IMR-90 (cell line): ENCODE data around the gene XPR1. TPM values are rescaled to one million over a fixed set of nuclear protein-coding genes. Genes with fewer than 3 reads are reported as not detected.

Source experiments
- ATAC-seq: fragments of 200-7000 bp; cut with Tn5 transposase; 2 replicates; pipeline ENCODE4 v1.9.1; 2020; ENCODE audit warnings: low read depth, mild to moderate bottlenecking, moderate library complexity
- BruUV-seq: library from RNA; stranded (reverse); fragments of 400-500 nt; replicated peaks from 2 replicates; lab custom pipeline; 2021; lab: Mats Ljungman, UMichigan
- CTCF ChIA-PET: fragments of 300-600 bp; formaldehyde crosslinking; extraction: SDS; loops from one replicate; lab custom pipeline; 2021; ENCODE audit warnings: antibody characterized with exemption; lab: Yijun Ruan, JAX
- POLR2A ChIA-PET: fragments of 300-600 bp; sonication (Branson Sonifier 250); formaldehyde crosslinking; loops from one replicate; lab custom pipeline; 2022; ENCODE audit warnings: antibody characterized with exemption; ENCODE audit not compliant: unreplicated experiment; lab: Charles Lee
- DNase-seq: peaks from one replicate; pipeline ENCODE4 v3.0.0; 2013
- H2AFZ ChIP-seq: replicated peaks from 2 replicates; pipeline ENCODE3; 2013; ENCODE audit warnings: low read length, mild to moderate bottlenecking; ENCODE audit not compliant: poor library complexity
- H2AK5ac ChIP-seq: 2 replicates; pipeline ENCODE4 v1.6.1; 2013; ENCODE audit warnings: low read depth, low read length, inconsistent platforms
- H2AK9ac ChIP-seq: replicated peaks from 2 replicates; pipeline ENCODE3; 2013; ENCODE audit warnings: mild to moderate bottlenecking, low read depth, low read length, moderate library complexity; ENCODE audit not compliant: poor library complexity
- H2BK120ac ChIP-seq: 2 replicates; pipeline ENCODE4 v1.6.1; 2013; ENCODE audit warnings: low read depth, low read length, inconsistent platforms
- H2BK15ac ChIP-seq: 3 replicates; pipeline ENCODE4 v1.6.1; 2013; ENCODE audit warnings: low read depth, low read length, inconsistent platforms
- H2BK20ac ChIP-seq: 2 replicates; pipeline ENCODE4 v1.6.1; 2013; ENCODE audit warnings: low read depth, mild to moderate bottlenecking, inconsistent platforms, low read length, moderate library complexity
- H2BK5ac ChIP-seq: 2 replicates; pipeline ENCODE4 v1.6.1; 2013; ENCODE audit warnings: mild to moderate bottlenecking, low read depth, low read length, inconsistent platforms; ENCODE audit not compliant: poor library complexity, severe bottlenecking
- H3K14ac ChIP-seq: replicated peaks from 2 replicates; pipeline ENCODE4 v1.6.1; 2013; ENCODE audit warnings: low read depth, low read length, inconsistent platforms
- H3K18ac ChIP-seq: 2 replicates; pipeline ENCODE4 v1.6.1; 2013; ENCODE audit warnings: low read depth, low read length, control low read depth
- H3K23ac ChIP-seq: 2 replicates; pipeline ENCODE4 v1.6.1; 2013; ENCODE audit warnings: low read depth, low read length, inconsistent platforms
- H3K27ac ChIP-seq: 2 replicates; pipeline ENCODE4 v1.5.1; 2013; ENCODE audit warnings: mild to moderate bottlenecking, control low read depth, low read length; ENCODE audit not compliant: insufficient read depth
- H3K27me3 ChIP-seq: 2 replicates; pipeline ENCODE4 v1.6.1; 2013; ENCODE audit warnings: low read length; ENCODE audit not compliant: control insufficient read depth, insufficient read depth
- H3K36me3 ChIP-seq: 2 replicates; pipeline ENCODE4 v1.6.1; 2013; ENCODE audit warnings: low read length, mixed read lengths; ENCODE audit not compliant: control insufficient read depth, insufficient read depth
- H3K4ac ChIP-seq: 2 replicates; pipeline ENCODE4 v1.6.1; 2013; ENCODE audit warnings: low read depth, low read length, inconsistent platforms
- H3K4me1 ChIP-seq: 2 replicates; pipeline ENCODE4 v1.6.1; 2013; ENCODE audit warnings: low read length, mixed read lengths; ENCODE audit not compliant: control insufficient read depth, insufficient read depth
- H3K4me2 ChIP-seq: 2 replicates; pipeline ENCODE4 v1.6.1; 2013; ENCODE audit warnings: low read depth, mild to moderate bottlenecking, control low read depth, low read length, moderate library complexity
- H3K4me3 ChIP-seq: 2 replicates; pipeline ENCODE4 v1.5.1; 2013; ENCODE audit warnings: low read depth, mild to moderate bottlenecking, control low read depth, low read length, moderate library complexity; ENCODE audit not compliant: insufficient read depth
- H3K56ac ChIP-seq: 2 replicates; pipeline ENCODE4 v1.6.1; 2013; ENCODE audit warnings: low read length, inconsistent platforms; ENCODE audit not compliant: insufficient read depth; ENCODE audit errors: extremely low read depth
- H3K79me1 ChIP-seq, 2 experiments: 2 replicates each; pipeline ENCODE4 v1.6.1; 2013; ENCODE audit warnings: low read length in 2 of 2, inconsistent platforms in 1 of 2, low read depth in 1 of 2
- H3K9ac ChIP-seq: 2 replicates; pipeline ENCODE4 v1.6.1; 2013; ENCODE audit warnings: low read depth, low read length, control low read depth
- H3K9me1 ChIP-seq: 2 replicates; pipeline ENCODE4 v1.6.1; 2013; ENCODE audit warnings: low read length, inconsistent platforms; ENCODE audit not compliant: insufficient read depth
- H3K9me3 ChIP-seq: 2 replicates; pipeline ENCODE4 v1.6.1; 2013; ENCODE audit warnings: low read length; ENCODE audit not compliant: control insufficient read depth, insufficient read depth
- H4K20me1 ChIP-seq: 2 replicates; pipeline ENCODE4 v1.6.1; 2013; ENCODE audit warnings: low read length, inconsistent platforms; ENCODE audit not compliant: insufficient read depth
- H4K5ac ChIP-seq: 2 replicates; pipeline ENCODE4 v1.6.1; 2013; ENCODE audit warnings: mild to moderate bottlenecking, low read depth, low read length, control low read depth
- H4K8ac ChIP-seq, 2 experiments: 2 replicates each; pipeline ENCODE4 v1.6.1; 2013; ENCODE audit warnings: low read depth in 2 of 2, low read length in 2 of 2, control low read depth in 1 of 2, inconsistent platforms in 1 of 2
- H4K91ac ChIP-seq: 2 replicates; pipeline ENCODE4 v1.6.1; 2013; ENCODE audit warnings: low read depth, low read length, inconsistent platforms; ENCODE audit not compliant: insufficient read depth
- BHLHE40 ChIP-seq: fragments of 150-350 bp; IDR thresholded peaks from 2 replicates; pipeline ENCODE4 v1.6.1; 2016; ENCODE audit warnings: mild to moderate bottlenecking, low read depth, low read length
- CEBPB ChIP-seq: IDR thresholded peaks from 2 replicates; pipeline ENCODE4 v1.6.1; 2012; ENCODE audit warnings: low read depth, low read length, improper control_type of control experiment
- CHD1 ChIP-seq: IDR thresholded peaks from 2 replicates; pipeline ENCODE4 v1.6.1; 2012; ENCODE audit warnings: low read depth, low read length, improper control_type of control experiment
- MAZ ChIP-seq: IDR thresholded peaks from 2 replicates; pipeline ENCODE4 v1.6.1; 2012; ENCODE audit warnings: low read depth, mild to moderate bottlenecking, low read length, improper control_type of control experiment, moderate library complexity, borderline replicate concordance
- MXI1 ChIP-seq: IDR thresholded peaks from 2 replicates; pipeline ENCODE4 v1.6.1; 2012; ENCODE audit warnings: low read depth, mild to moderate bottlenecking, low read length, moderate library complexity, borderline replicate concordance
- POLR2A ChIP-seq: IDR thresholded peaks from 2 replicates; pipeline ENCODE4 v1.6.1; 2012; ENCODE audit warnings: mild to moderate bottlenecking, low read depth, low read length
- WGBS, 2 experiments: methylation state at CpG; one replicate each; pipeline versions ENCODE4 v1.1.5 to v1.1.7; 2013; ENCODE audit warnings: missing lambda C conversion rate in 2 of 2; ENCODE audit not compliant: insufficient read length in 1 of 2; ENCODE audit errors: extremely low coverage in 2 of 2; 5-methylcytosine and 5-hydroxymethylcytosine counted together
- dilution Hi-C: fragments of 300-500 bp; cut with HindIII; formaldehyde crosslinking; loops from one replicate; pipeline ENCODE4 v1.14.3; 2018; ENCODE audit warnings: low sequenced_read_pairs; ENCODE audit not compliant: unreplicated experiment
- in situ Hi-C: fragments of 300-500 bp; cut with MboI; formaldehyde crosslinking; loops from 3 replicates; pipeline ENCODE4 v1.14.3; 2019; ENCODE audit warnings: low sequenced_read_pairs, inconsistent platforms, mixed read lengths
- intact Hi-C: fragments of 100-400 bp; cut with micrococcal nuclease; formaldehyde crosslinking; loops from 2 replicates; pipeline ENCODE4 v1.10.0; 2022
- polyA plus RNA-seq, 3 experiments: library from polyadenylated mRNA; depleted of rRNA; stranded (reverse); fragments of >200 nt; gene quantifications; 2 replicates each; pipeline ENCODE4 v1.2.3, GENCODE V29; 2012; ENCODE audit warnings: low replicate concordance in 1 of 3
- total RNA-seq: library from RNA; depleted of rRNA; stranded (reverse); fragments of >200 nt; gene quantifications from 2 replicates; pipeline ENCODE4 v1.2.3, GENCODE V29; 2012
- TF ChIP-seq, protein P1 (sequence below): conservative IDR thresholded peaks from 2 replicates; pipeline ENCODE4 v1.5.1; 2012; ENCODE audit warnings: mild to moderate bottlenecking, low read depth, low read length, improper control_type of control experiment

Gene XPR1
- total and polyA plus RNA-seq, 2 of the 4 experiments (the other 2 are of a cell fraction), result 11.8 to 25.1 TPM

DNA sequence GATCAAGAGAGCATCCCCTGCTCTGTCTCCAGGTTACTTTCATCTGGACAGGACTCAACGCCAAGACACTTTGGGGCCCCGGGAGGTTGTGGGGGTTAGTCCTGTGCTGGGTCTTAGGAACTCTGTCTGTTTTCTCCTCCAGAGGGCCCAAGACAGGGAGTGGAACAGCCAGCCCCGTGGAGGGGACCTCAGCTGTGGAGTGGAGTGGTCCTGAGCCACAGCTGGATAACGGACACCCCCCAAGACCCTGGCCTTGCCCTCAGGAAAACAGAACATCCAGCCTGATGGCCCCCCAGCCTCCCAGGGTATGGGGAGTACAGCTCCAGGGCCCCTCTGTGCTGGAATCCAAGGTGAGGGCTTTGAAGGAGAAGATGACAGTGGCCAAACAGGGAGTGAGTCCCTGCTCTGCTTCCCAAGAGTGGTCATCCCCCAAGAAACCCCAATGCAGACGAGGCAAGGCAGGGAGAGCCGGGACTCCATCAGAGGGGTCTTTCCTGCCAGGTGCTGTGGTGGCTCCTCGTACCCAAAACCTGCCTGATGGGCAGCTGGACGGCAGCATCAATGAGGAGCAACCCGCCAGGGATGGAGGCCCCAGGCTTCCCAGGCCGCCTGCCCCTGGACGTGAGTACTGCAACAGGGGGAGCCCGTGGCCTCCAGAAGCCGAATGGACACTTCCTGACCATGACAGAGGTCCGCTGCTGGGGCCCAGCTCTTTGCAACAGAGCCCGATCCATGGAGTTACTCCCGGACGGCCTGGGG lies 284.4 kb downstream of the XPR1 start:
- H3K9me1 ChIP-seq, result 0 out of 2 replicates have a peak, but pooled peaks cover 5% of the 10 kb centered on the region
- H3K56ac ChIP-seq, result no peak overlapping the region
- H3K27ac ChIP-seq, result no peak overlapping the region
- ChIA-PET CTCF (no interaction called here), POLR2A (no interaction called here)
- no peaks in the 10 kb centered on the region for H3K9me3 ChIP-seq
- in situ Hi-C loops, result no loop called here
- TF ChIP-seq, protein P1, sequence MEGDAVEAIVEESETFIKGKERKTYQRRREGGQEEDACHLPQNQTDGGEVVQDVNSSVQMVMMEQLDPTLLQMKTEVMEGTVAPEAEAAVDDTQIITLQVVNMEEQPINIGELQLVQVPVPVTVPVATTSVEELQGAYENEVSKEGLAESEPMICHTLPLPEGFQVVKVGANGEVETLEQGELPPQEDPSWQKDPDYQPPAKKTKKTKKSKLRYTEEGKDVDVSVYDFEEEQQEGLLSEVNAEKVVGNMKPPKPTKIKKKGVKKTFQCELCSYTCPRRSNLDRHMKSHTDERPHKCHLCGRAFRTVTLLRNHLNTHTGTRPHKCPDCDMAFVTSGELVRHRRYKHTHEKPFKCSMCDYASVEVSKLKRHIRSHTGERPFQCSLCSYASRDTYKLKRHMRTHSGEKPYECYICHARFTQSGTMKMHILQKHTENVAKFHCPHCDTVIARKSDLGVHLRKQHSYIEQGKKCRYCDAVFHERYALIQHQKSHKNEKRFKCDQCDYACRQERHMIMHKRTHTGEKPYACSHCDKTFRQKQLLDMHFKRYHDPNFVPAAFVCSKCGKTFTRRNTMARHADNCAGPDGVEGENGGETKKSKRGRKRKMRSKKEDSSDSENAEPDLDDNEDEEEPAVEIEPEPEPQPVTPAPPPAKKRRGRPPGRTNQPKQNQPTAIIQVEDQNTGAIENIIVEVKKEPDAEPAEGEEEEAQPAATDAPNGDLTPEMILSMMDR, result no peak
- TF ChIP-seq CEBPB (no peak), POLR2A (no peak), CHD1 (no peak), MXI1 (no peak), MAZ (no peak), BHLHE40 (no peak)
- no peak overlapping the region for H3K4ac ChIP-seq
- WGBS, 2 experiments, result 96% methylated on average over 7 of the region's 17 CpGs; no CpG with 5 or more reads in 1 of the 2 experiments
- no peak overlapping the region for H3K4me3 ChIP-seq
- no peak overlapping the region for H4K91ac ChIP-seq
- no peak overlapping the region for H4K5ac ChIP-seq
- H3K4me2 ChIP-seq, result no peak overlapping the region
- H4K8ac ChIP-seq, result no peak overlapping the region
- H2BK5ac ChIP-seq, result no peak overlapping the region
- H3K79me1 ChIP-seq, result peaks cover 1 to 24% of the 10 kb centered on the region in 2 experiments; a peak in 3 of 4 replicates
- H3K9ac ChIP-seq, result no peak overlapping the region
- H3K23ac ChIP-seq, result no peak overlapping the region
- dilution Hi-C loops, result no loop called here
- H3K14ac ChIP-seq, result no peak overlapping the region
- H2AFZ ChIP-seq, result no peak overlapping the region
- intact Hi-C loops, result no loop called here
- ATAC-seq (no peak), DNase-seq (no peak)
- H2BK15ac ChIP-seq, result no peak overlapping the region
- H2AK9ac ChIP-seq, result no peak overlapping the region
- H2BK20ac ChIP-seq, result no peak overlapping the region
- H3K36me3 ChIP-seq, result peaks cover 26% of the 10 kb centered on the region; the same call in 1 of the 2 replicates
- no peak overlapping the region for H2BK120ac ChIP-seq
- no peaks in the 10 kb centered on the region for H4K20me1 ChIP-seq
- no peak overlapping the region for H2AK5ac ChIP-seq
- H3K18ac ChIP-seq, result no peak overlapping the region
- H3K4me1 ChIP-seq, result peaks cover 5% of the 10 kb centered on the region
- no peaks in the 10 kb centered on the region for H3K27me3 ChIP-seq
- BruUV-seq, result no TSS peak
